ENCODE measurements around the gene CD300LF.

CD300LF gene

DNA sequence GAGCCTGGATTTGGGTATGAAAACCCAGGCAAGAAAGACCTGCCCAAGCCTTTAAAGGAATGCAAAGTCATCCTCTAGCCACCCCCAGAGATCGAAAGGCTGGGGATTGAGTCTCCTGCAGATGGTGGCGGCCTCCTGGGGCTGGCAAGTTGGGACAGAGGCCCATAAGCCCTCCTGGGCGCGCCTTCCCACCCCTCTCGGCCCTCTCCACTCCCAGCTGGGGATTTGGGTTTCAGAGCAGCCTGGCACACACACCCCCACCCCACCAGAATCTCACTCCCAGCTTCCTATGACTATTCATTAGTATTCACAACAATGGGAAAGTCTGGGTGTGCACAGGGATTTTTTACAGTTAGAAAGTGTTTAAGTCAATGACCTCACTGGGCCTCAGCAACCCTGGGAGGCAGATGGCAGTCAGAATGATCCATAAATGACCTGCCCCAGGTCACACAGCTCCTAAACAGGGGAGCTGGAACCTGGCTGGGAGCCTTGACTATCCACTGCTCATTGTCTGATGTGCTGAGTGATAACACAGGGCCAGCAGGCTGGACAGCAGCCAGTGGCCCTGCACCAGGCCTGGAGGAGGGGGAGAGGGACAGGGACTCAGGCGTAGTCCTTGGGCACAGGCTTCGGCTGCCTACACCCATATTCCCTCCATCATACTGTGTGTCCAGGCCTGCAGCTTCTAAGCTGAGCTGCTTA, 47.8 kb upstream of the CD300LF start:
- Histone ChIP-seq H3K36me3 (ENCODE audit: insufficient read depth, low read length) (peaks cover 66% of the 10 kb centered on the region), H3K9me3 (ENCODE audit: insufficient read depth, low read length, severe bottlenecking) (no peaks in the 10 kb centered on the region), H3K27ac (ENCODE audit: low read length) (peak overlapping the region; percentile 86), H4K20me1 (ENCODE audit: insufficient read depth, low read length) (peaks cover 86% of the 10 kb centered on the region), H3K4me1 (ENCODE audit: insufficient read depth, low read length) (peaks cover 52% of the 10 kb centered on the region), H2AFZ (ENCODE audit: low read depth, low read length) (no peak overlapping the region), H3K27me3 (ENCODE audit: insufficient read depth, low read length, poor library complexity) (no peaks in the 10 kb centered on the region), H3K4me3 (ENCODE audit: low read depth in 1 of 2, low read length in 2 of 2) (no peak overlapping the region), H3K9ac (ENCODE audit: low read depth, low read length) (0 out of 2 replicates have a peak overlapping the region, but pooled peaks have one; percentile 38), H3K4me2 (ENCODE audit: insufficient read depth, low read length) (no peak overlapping the region; the same call in 1 of the 2 replicates), H3K79me2 (ENCODE audit: insufficient read depth, low read length) (peaks cover 96% of the 10 kb centered on the region)
- ATAC-seq (ENCODE audit: insufficient read depth, low read depth) (no peak), DNase-seq (no peak)
- TF ChIP-seq, protein P1, sequence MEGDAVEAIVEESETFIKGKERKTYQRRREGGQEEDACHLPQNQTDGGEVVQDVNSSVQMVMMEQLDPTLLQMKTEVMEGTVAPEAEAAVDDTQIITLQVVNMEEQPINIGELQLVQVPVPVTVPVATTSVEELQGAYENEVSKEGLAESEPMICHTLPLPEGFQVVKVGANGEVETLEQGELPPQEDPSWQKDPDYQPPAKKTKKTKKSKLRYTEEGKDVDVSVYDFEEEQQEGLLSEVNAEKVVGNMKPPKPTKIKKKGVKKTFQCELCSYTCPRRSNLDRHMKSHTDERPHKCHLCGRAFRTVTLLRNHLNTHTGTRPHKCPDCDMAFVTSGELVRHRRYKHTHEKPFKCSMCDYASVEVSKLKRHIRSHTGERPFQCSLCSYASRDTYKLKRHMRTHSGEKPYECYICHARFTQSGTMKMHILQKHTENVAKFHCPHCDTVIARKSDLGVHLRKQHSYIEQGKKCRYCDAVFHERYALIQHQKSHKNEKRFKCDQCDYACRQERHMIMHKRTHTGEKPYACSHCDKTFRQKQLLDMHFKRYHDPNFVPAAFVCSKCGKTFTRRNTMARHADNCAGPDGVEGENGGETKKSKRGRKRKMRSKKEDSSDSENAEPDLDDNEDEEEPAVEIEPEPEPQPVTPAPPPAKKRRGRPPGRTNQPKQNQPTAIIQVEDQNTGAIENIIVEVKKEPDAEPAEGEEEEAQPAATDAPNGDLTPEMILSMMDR (IDR thresholded peaks at IDR 0.05; ENCODE audit: borderline replicate concordance, extremely low read depth, low read length, poor library complexity, severe bottlenecking), result no peak
- no peak for TF ChIP-seq EZH2 (IDR thresholded peaks at IDR 0.05; ENCODE audit: borderline replicate concordance, low read depth, low read length, severe bottlenecking)

DNA sequence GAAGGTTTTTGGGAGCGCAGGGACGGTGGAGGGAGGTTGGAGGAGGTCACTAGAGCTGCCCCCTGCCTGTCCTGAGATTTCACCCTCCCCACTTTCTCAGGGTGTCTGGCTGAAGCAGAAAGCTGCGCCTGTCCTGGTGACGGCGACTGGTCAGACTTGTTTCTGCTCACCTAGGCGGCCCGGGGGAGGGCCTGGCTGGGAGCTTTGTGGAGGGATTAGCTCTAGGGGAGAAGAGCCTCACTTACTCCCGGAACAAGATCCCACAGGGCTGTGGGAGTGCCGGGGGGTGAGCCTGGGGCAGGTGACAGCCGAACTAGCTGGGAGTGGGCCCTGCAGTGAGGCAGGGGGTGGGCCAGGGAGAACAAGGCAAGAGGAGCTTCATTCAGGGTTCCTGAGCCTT, 47.2 kb upstream of the CD300LF start:
- DNase-seq, result no peak
- no peak overlapping the region for H2AFZ ChIP-seq (ENCODE audit: low read depth, low read length)
- peaks cover 71% of the 10 kb centered on the region for H3K36me3 ChIP-seq (ENCODE audit: insufficient read depth, low read length)
- H3K27ac ChIP-seq (ENCODE audit: low read length), result peak overlapping the region; percentile 86
- peaks cover 91% of the 10 kb centered on the region for H4K20me1 ChIP-seq (ENCODE audit: insufficient read depth, low read length)
- no peaks in the 10 kb centered on the region for H3K9me3 ChIP-seq (ENCODE audit: insufficient read depth, low read length, severe bottlenecking)
- TF ChIP-seq EZH2 (IDR thresholded peaks at IDR 0.05; ENCODE audit: borderline replicate concordance, low read depth, low read length, severe bottlenecking), result no peak
- TF ChIP-seq, protein P1 (IDR thresholded peaks at IDR 0.05; ENCODE audit: borderline replicate concordance, extremely low read depth, low read length, poor library complexity, severe bottlenecking), result no peak
- H3K79me2 ChIP-seq (ENCODE audit: insufficient read depth, low read length), result peaks cover 99% of the 10 kb centered on the region
- ATAC-seq (ENCODE audit: insufficient read depth, low read depth), result no peak
- peaks cover 58% of the 10 kb centered on the region for H3K4me1 ChIP-seq (ENCODE audit: insufficient read depth, low read length)
- H3K4me3 ChIP-seq (ENCODE audit: low read depth in 1 of 2, low read length in 2 of 2), result no peak overlapping the region; a peak in 1 of 4 replicates
- peak overlapping the region; percentile 32 for H3K4me2 ChIP-seq (ENCODE audit: insufficient read depth, low read length)
- H3K27me3 ChIP-seq (ENCODE audit: insufficient read depth, low read length, poor library complexity), result no peaks in the 10 kb centered on the region
- H3K9ac ChIP-seq (ENCODE audit: low read depth, low read length), result peak overlapping the region; percentile 38

DNA sequence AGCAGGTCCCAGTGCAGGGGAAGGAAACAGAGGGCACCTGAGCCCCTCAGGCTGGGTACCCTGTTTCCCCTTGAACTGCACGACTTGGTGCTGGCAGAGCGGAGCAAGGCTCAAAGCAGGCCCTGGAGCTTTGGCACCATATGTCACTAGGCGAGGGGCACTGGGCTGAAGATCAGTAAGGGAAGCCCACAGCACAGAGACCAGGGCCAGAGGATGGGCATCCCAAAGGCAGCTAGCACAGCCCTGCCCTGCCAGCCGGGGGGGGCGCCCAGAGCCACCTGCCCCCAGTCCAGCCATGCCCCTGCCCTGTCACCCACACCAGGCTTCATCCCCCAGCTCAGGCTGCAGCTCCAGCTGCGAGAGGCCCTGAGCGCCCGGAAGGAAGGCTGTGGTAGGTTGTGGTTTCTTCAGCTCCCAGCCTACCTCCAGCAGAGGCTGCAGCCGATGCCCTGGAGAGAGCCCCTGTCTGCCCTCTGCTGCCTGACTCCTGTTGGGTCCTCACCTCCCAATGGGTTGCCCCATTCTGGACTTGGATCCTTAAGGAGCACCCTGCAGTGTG, 46.6 kb upstream of the CD300LF start:
- H3K27me3 ChIP-seq (ENCODE audit: insufficient read depth, low read length, poor library complexity), result no peaks in the 10 kb centered on the region
- no peak overlapping the region for H2AFZ ChIP-seq (ENCODE audit: low read depth, low read length)
- peak overlapping the region; percentile 32 for H3K4me2 ChIP-seq (ENCODE audit: insufficient read depth, low read length)
- H3K9ac ChIP-seq (ENCODE audit: low read depth, low read length), result peak overlapping the region; percentile 38
- peaks cover 71% of the 10 kb centered on the region for H3K36me3 ChIP-seq (ENCODE audit: insufficient read depth, low read length)
- H4K20me1 ChIP-seq (ENCODE audit: insufficient read depth, low read length), result peaks cover 91% of the 10 kb centered on the region
- no peaks in the 10 kb centered on the region for H3K9me3 ChIP-seq (ENCODE audit: insufficient read depth, low read length, severe bottlenecking)
- ATAC-seq (ENCODE audit: insufficient read depth, low read depth) (peak; percentile 92), DNase-seq (peak; percentile 86)
- peaks cover 62% of the 10 kb centered on the region for H3K4me1 ChIP-seq (ENCODE audit: insufficient read depth, low read length)
- H3K27ac ChIP-seq (ENCODE audit: low read length), result peak overlapping the region; percentile 86
- H3K79me2 ChIP-seq (ENCODE audit: insufficient read depth, low read length), result peaks cover 99% of the 10 kb centered on the region
- TF ChIP-seq, protein P1 (IDR thresholded peaks at IDR 0.05; ENCODE audit: borderline replicate concordance, extremely low read depth, low read length, poor library complexity, severe bottlenecking), result peak; percentile 70
- no peak for TF ChIP-seq EZH2 (IDR thresholded peaks at IDR 0.05; ENCODE audit: borderline replicate concordance, low read depth, low read length, severe bottlenecking)
- H3K4me3 ChIP-seq (ENCODE audit: low read depth in 1 of 2, low read length in 2 of 2), result no peak overlapping the region; a peak in 1 of 4 replicates
